ENCODE data around the gene EFNA3. TPM values are rescaled to one million over a fixed set of nuclear protein-coding genes. Genes with fewer than 3 reads are reported as not detected.

The EFNA3 gene
- total and polyA plus RNA-seq, 2 experiments from 2014 or later = 10.3 to 13.6 TPM

- TF ChIP-seq, protein P1, sequence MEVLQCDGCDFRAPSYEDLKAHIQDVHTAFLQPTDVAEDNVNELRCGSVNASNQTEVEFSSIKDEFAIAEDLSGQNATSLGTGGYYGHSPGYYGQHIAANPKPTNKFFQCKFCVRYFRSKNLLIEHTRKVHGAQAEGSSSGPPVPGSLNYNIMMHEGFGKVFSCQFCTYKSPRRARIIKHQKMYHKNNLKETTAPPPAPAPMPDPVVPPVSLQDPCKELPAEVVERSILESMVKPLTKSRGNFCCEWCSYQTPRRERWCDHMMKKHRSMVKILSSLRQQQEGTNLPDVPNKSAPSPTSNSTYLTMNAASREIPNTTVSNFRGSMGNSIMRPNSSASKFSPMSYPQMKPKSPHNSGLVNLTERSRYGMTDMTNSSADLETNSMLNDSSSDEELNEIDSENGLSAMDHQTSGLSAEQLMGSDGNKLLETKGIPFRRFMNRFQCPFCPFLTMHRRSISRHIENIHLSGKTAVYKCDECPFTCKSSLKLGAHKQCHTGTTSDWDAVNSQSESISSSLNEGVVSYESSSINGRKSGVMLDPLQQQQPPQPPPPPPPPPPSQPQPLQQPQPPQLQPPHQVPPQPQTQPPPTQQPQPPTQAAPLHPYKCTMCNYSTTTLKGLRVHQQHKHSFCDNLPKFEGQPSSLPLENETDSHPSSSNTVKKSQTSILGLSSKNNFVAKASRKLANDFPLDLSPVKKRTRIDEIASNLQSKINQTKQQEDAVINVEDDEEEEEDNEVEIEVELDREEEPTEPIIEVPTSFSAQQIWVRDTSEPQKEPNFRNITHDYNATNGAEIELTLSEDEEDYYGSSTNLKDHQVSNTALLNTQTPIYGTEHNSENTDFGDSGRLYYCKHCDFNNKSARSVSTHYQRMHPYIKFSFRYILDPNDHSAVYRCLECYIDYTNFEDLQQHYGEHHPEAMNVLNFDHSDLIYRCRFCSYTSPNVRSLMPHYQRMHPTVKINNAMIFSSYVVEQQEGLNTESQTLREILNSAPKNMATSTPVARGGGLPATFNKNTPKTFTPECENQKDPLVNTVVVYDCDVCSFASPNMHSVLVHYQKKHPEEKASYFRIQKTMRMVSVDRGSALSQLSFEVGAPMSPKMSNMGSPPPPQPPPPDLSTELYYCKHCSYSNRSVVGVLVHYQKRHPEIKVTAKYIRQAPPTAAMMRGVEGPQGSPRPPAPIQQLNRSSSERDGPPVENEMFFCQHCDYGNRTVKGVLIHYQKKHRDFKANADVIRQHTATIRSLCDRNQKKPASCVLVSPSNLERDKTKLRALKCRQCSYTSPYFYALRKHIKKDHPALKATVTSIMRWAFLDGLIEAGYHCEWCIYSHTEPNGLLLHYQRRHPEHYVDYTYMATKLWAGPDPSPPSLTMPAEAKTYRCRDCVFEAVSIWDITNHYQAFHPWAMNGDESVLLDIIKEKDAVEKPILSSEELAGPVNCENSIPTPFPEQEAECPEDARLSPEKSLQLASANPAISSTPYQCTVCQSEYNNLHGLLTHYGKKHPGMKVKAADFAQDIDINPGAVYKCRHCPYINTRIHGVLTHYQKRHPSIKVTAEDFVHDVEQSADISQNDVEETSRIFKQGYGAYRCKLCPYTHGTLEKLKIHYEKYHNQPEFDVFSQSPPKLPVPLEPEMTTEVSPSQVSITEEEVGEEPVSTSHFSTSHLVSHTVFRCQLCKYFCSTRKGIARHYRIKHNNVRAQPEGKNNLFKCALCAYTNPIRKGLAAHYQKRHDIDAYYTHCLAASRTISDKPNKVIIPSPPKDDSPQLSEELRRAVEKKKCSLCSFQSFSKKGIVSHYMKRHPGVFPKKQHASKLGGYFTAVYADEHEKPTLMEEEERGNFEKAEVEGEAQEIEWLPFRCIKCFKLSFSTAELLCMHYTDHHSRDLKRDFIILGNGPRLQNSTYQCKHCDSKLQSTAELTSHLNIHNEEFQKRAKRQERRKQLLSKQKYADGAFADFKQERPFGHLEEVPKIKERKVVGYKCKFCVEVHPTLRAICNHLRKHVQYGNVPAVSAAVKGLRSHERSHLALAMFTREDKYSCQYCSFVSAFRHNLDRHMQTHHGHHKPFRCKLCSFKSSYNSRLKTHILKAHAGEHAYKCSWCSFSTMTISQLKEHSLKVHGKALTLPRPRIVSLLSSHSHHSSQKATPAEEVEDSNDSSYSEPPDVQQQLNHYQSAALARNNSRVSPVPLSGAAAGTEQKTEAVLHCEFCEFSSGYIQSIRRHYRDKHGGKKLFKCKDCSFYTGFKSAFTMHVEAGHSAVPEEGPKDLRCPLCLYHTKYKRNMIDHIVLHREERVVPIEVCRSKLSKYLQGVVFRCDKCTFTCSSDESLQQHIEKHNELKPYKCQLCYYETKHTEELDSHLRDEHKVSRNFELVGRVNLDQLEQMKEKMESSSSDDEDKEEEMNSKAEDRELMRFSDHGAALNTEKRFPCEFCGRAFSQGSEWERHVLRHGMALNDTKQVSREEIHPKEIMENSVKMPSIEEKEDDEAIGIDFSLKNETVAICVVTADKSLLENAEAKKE (CRISPR knock-in tag; IDR thresholded peaks at IDR 0.05) = no peak
- TF ChIP-seq EZH2phosphoT487 (IDR thresholded peaks at IDR 0.05; ENCODE audit: unreplicated experiment) = no peak
- no peak for TF ChIP-seq CTCF (conservative IDR thresholded peaks at IDR 0.05; ENCODE audit: low read depth in 2 of 2)
- no peak for TF ChIP-seq CREB1 (CRISPR knock-in tag; IDR thresholded peaks at IDR 0.05; ENCODE audit: low read depth)
- no peak for TF ChIP-seq JUNB (IDR thresholded peaks at IDR 0.05; ENCODE audit: unreplicated experiment)
These were observed 25.0 kb upstream of the EFNA3 start (continued) for GRCh38 chr1:155053531-155054105.

DNA sequence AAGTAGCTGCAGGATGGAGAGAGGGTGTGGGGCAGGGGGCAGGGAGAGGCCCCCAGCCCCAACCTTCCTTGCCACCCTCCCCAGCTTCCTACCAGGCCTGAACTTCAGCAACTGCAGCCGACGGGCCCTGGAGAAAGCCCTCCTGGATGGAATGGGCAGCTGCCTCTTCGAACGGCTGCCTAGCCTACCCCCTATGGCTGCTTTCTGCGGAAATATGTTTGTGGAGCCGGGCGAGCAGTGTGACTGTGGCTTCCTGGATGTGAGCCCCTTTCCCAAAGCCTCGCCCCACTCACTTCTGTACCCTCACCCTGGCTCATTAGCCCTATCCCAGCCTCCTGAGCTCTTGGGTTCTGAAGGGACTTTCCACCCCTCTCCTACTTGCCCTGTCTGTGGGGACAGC lies 21.5 kb upstream of the EFNA3 start:
- peaks cover 13% of the 10 kb centered on the region; the same call in 2 of the 3 replicates for H3K4me1 Mint-ChIP-seq
- peaks cover 11% of the 10 kb centered on the region for H3K27me3 ChIP-seq (ENCODE audit: insufficient read depth)
- no peak overlapping the region for H3K27ac ChIP-seq (ENCODE audit: low read depth)
- H3F3A ChIP-seq (replicated peaks; ENCODE audit: low read depth) = 0 out of 2 replicates have a peak, but pooled peaks cover 3% of the 10 kb centered on the region
- no peak overlapping the region for H3K4me2 ChIP-seq
- no peak overlapping the region for H2AFZ ChIP-seq
- no peaks in the 10 kb centered on the region for H3K36me3 ChIP-seq (ENCODE audit: insufficient read depth)
- H3K27me3 Mint-ChIP-seq (ENCODE audit: insufficient read depth, low read depth, poor library complexity) = peaks cover 19% of the 10 kb centered on the region
- no peaks in the 10 kb centered on the region for H3K9me3 Mint-ChIP-seq
- no peak overlapping the region for H3K4me3 Mint-ChIP-seq
- peaks cover 3% of the 10 kb centered on the region; the same call in 1 of the 2 replicates for H4K20me1 ChIP-seq (replicated peaks; ENCODE audit: insufficient read depth)
- H3K36me3 Mint-ChIP-seq (ENCODE audit: low read depth) = peaks cover 3% of the 10 kb centered on the region; the same call in 1 of the 3 replicates
- no peak overlapping the region for H3K27ac Mint-ChIP-seq
- ATAC-seq (no peak), DNase-seq (ENCODE audit: low spot score) (no peak)
- peaks cover 10% of the 10 kb centered on the region for H3K4me1 ChIP-seq (ENCODE audit: insufficient read depth)
- H3K9me2 ChIP-seq (ENCODE audit: insufficient read depth) = no peaks in the 10 kb centered on the region
- H3K4me3 ChIP-seq = no peak overlapping the region
- H3K79me2 ChIP-seq (replicated peaks; ENCODE audit: insufficient read depth) = no peaks in the 10 kb centered on the region
- TF ChIP-seq NANOG (IDR thresholded peaks at IDR 0.05; ENCODE audit: borderline replicate concordance) = no peak
- TF ChIP-seq JUNB (IDR thresholded peaks at IDR 0.05; ENCODE audit: unreplicated experiment) = no peak
- TF ChIP-seq, protein P2, sequence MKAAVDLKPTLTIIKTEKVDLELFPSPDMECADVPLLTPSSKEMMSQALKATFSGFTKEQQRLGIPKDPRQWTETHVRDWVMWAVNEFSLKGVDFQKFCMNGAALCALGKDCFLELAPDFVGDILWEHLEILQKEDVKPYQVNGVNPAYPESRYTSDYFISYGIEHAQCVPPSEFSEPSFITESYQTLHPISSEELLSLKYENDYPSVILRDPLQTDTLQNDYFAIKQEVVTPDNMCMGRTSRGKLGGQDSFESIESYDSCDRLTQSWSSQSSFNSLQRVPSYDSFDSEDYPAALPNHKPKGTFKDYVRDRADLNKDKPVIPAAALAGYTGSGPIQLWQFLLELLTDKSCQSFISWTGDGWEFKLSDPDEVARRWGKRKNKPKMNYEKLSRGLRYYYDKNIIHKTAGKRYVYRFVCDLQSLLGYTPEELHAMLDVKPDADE (IDR thresholded peaks at IDR 0.05) = no peak
- TF ChIP-seq, protein P3, sequence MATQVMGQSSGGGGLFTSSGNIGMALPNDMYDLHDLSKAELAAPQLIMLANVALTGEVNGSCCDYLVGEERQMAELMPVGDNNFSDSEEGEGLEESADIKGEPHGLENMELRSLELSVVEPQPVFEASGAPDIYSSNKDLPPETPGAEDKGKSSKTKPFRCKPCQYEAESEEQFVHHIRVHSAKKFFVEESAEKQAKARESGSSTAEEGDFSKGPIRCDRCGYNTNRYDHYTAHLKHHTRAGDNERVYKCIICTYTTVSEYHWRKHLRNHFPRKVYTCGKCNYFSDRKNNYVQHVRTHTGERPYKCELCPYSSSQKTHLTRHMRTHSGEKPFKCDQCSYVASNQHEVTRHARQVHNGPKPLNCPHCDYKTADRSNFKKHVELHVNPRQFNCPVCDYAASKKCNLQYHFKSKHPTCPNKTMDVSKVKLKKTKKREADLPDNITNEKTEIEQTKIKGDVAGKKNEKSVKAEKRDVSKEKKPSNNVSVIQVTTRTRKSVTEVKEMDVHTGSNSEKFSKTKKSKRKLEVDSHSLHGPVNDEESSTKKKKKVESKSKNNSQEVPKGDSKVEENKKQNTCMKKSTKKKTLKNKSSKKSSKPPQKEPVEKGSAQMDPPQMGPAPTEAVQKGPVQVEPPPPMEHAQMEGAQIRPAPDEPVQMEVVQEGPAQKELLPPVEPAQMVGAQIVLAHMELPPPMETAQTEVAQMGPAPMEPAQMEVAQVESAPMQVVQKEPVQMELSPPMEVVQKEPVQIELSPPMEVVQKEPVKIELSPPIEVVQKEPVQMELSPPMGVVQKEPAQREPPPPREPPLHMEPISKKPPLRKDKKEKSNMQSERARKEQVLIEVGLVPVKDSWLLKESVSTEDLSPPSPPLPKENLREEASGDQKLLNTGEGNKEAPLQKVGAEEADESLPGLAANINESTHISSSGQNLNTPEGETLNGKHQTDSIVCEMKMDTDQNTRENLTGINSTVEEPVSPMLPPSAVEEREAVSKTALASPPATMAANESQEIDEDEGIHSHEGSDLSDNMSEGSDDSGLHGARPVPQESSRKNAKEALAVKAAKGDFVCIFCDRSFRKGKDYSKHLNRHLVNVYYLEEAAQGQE (IDR thresholded peaks at IDR 0.05; ENCODE audit: unreplicated experiment) = no peak
- no peak for TF ChIP-seq EZH2phosphoT487 (IDR thresholded peaks at IDR 0.05; ENCODE audit: unreplicated experiment)
- no peak for TF ChIP-seq POLR2AphosphoS5 (IDR thresholded peaks at IDR 0.05; ENCODE audit: low read depth)
